ENCODE results near the gene FN3KRP. TPM values are rescaled to one million over a fixed set of nuclear protein-coding genes. Genes with fewer than 3 reads are reported as not detected.

Gene FN3KRP
- total RNA-seq, 1 experiment from 2014 or later = 35.4 TPM

- H3K4me1 ChIP-seq (ENCODE audit: insufficient read depth, low read length, poor library complexity, severe bottlenecking) = no peaks in the 10 kb centered on the region
- BruUV-seq (replicated peaks) = no TSS peak
- H3K4me3 ChIP-seq (ENCODE audit: low read depth, low read length, poor library complexity, severe bottlenecking) = no peak overlapping the region
- ChIA-PET CTCF (no interaction called here), POLR2A (ENCODE audit: low non-redundant PET) (no interaction called here)
- no peak for TF ChIP-seq EZH2 (IDR thresholded peaks at IDR 0.05; ENCODE audit: borderline replicate concordance, low read depth, low read length, poor library complexity, severe bottlenecking)
- TF ChIP-seq CTCF (conservative IDR thresholded peaks at IDR 0.05; ENCODE audit: low read depth, low read length) = no peak
- H3K36me3 ChIP-seq (ENCODE audit: insufficient read depth, low read length, poor library complexity, severe bottlenecking) = no peaks in the 10 kb centered on the region
- no peaks in the 10 kb centered on the region for H3K27me3 ChIP-seq (replicated peaks; ENCODE audit: insufficient read depth, low read depth, low read length, poor library complexity)
- H3K27ac ChIP-seq (ENCODE audit: low read depth, low read length, poor library complexity, severe bottlenecking) = no peak overlapping the region
- no peak for DNase-seq (ENCODE audit: low spot score)
- intact Hi-C loops (cut with micrococcal nuclease; ENCODE audit: unreplicated experiment) = no loop called here
- H3K9me3 ChIP-seq (ENCODE audit: low read depth, low read length, poor library complexity, severe bottlenecking) = no peaks in the 10 kb centered on the region
Observed at GRCh38 chr17:82674656-82675475, 41.6 kb upstream of the FN3KRP start.

- no TSS peak for BruUV-seq (replicated peaks)
- no peak for DNase-seq (ENCODE audit: low spot score)
- intact Hi-C loops (cut with micrococcal nuclease; ENCODE audit: unreplicated experiment) = no loop called here
- ChIA-PET CTCF (no interaction called here), POLR2A (ENCODE audit: low non-redundant PET) (no interaction called here)
- no peaks in the 10 kb centered on the region for H3K9me3 ChIP-seq (ENCODE audit: low read depth, low read length, poor library complexity, severe bottlenecking)
- no peaks in the 10 kb centered on the region for H3K4me1 ChIP-seq (ENCODE audit: insufficient read depth, low read length, poor library complexity, severe bottlenecking)
- no peak overlapping the region for H3K27ac ChIP-seq (ENCODE audit: low read depth, low read length, poor library complexity, severe bottlenecking)
- H3K27me3 ChIP-seq (replicated peaks; ENCODE audit: insufficient read depth, low read depth, low read length, poor library complexity) = no peaks in the 10 kb centered on the region
- no peaks in the 10 kb centered on the region for H3K36me3 ChIP-seq (ENCODE audit: insufficient read depth, low read length, poor library complexity, severe bottlenecking)
- H3K4me3 ChIP-seq (ENCODE audit: low read depth, low read length, poor library complexity, severe bottlenecking) = no peak overlapping the region
- no peak for TF ChIP-seq CTCF (conservative IDR thresholded peaks at IDR 0.05; ENCODE audit: low read depth, low read length)
- TF ChIP-seq EZH2 (IDR thresholded peaks at IDR 0.05; ENCODE audit: borderline replicate concordance, low read depth, low read length, poor library complexity, severe bottlenecking) = no peak
Observed at GRCh38 chr17:82675476-82676245, 40.8 kb upstream of the FN3KRP start.

GRCh38 chr17:82677353-82677925, 39.1 kb upstream of the FN3KRP start:
- Histone ChIP-seq H3K4me3 (ENCODE audit: low read depth, low read length, poor library complexity, severe bottlenecking) (no peak overlapping the region), H3K36me3 (ENCODE audit: insufficient read depth, low read length, poor library complexity, severe bottlenecking) (no peaks in the 10 kb centered on the region), H3K9me3 (ENCODE audit: low read depth, low read length, poor library complexity, severe bottlenecking) (peaks cover 11% of the 10 kb centered on the region), H3K4me1 (ENCODE audit: insufficient read depth, low read length, poor library complexity, severe bottlenecking) (no peaks in the 10 kb centered on the region), H3K27ac (ENCODE audit: low read depth, low read length, poor library complexity, severe bottlenecking) (no peak overlapping the region), H3K27me3 (replicated peaks; ENCODE audit: insufficient read depth, low read depth, low read length, poor library complexity) (no peaks in the 10 kb centered on the region)
- intact Hi-C loops (cut with micrococcal nuclease; ENCODE audit: unreplicated experiment) = no loop called here
- no TSS peak for BruUV-seq (replicated peaks)
- POLR2A ChIA-PET (ENCODE audit: low non-redundant PET) = no interaction called here
- TF ChIP-seq EZH2 (IDR thresholded peaks at IDR 0.05; ENCODE audit: borderline replicate concordance, low read depth, low read length, poor library complexity, severe bottlenecking) (no peak), CTCF (conservative IDR thresholded peaks at IDR 0.05; ENCODE audit: low read depth, low read length) (no peak)
- CTCF ChIA-PET = no interaction called here
- DNase-seq (ENCODE audit: low spot score) = no peak
